IPS-18a (cell line): ENCODE results near the gene OCRL.
A peak's percentile ranks its signal among the peaks of the same experiment; 100 is the strongest.

Experiments used
- H3K27ac ChIP-seq: one replicate; pipeline ENCODE4 v1.5.1; 2013; ENCODE audit warnings: low read length
- H3K27me3 ChIP-seq: one replicate; pipeline ENCODE4 v1.6.1; 2013; ENCODE audit warnings: mild to moderate bottlenecking, low read length; ENCODE audit not compliant: control insufficient read depth, insufficient read depth
- H3K36me3 ChIP-seq: one replicate; pipeline ENCODE4 v1.6.1; 2013; ENCODE audit warnings: low read depth, low read length; ENCODE audit not compliant: control insufficient read depth
- H3K4me1 ChIP-seq: one replicate; pipeline ENCODE4 v1.6.1; 2013; ENCODE audit warnings: low read depth, low read length; ENCODE audit not compliant: control insufficient read depth
- H3K4me3 ChIP-seq: one replicate; pipeline ENCODE4 v1.5.1; 2013; ENCODE audit warnings: low read length
- H3K9ac ChIP-seq: one replicate; pipeline ENCODE4 v1.6.1; 2013; ENCODE audit warnings: mild to moderate bottlenecking, low read length, moderate library complexity
- H3K9me3 ChIP-seq: one replicate; pipeline ENCODE4 v1.6.1; 2013; ENCODE audit warnings: low read depth, low read length; ENCODE audit not compliant: control insufficient read depth

OCRL gene

DNA sequence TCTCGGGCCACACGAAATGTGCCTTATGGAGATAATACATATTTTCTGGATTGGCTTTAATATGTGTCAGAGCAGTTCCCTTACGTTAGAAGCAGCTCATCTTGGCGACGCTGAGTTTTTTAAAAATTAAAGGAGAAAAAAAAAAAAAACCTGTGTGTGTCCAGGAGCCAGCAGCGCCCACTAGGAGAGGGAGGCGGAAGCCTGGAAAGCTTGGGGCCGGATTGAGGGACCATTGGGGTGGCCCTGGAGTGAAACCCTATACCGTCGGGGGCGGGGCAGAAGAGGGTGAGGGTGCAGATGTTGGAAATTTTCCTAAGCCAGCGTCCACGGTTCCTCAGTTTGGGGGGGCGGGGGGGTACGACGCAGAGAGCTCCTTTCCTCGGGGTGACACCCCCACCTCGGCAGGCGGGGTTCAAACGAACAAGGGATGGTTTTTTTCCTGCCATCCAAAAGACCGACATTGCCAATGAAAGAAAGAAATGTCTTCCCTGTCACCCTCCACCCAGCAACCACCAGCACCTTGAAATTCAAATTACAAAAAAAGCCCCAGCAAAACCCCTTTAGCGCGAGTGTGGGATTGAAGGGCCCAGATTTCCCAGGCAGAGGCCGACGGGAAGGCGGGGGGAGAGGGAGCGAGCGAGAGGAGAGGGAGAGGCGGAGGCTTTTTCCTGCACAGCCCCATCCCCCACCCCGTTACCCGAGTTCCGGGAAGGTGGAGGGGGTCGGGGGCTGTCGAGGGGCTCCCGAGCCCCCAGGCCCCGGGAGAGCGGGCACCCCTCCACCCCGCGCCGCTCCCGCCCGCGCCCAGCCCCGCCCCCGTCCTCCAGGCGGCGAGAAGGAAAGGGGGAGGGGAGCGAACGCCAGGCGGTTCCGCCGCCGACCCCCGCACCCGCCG, 17.6 kb upstream of the OCRL start:
- Histone ChIP-seq H3K4me1 (no peaks in the 10 kb centered on the region), H3K4me3 (peak overlapping the region; percentile 71), H3K27me3 (no peaks in the 10 kb centered on the region), H3K36me3 (no peaks in the 10 kb centered on the region), H3K27ac (no peak overlapping the region), H3K9me3 (peaks cover 11% of the 10 kb centered on the region), H3K9ac (peak overlapping the region; percentile 75)

GRCh38 chrX:129523079-129523911, 16.8 kb upstream of the OCRL start, which contains the start of gene SMARCA1:
Gene SMARCA1, minus strand, starts transcription at chrX:129523490. Its CDS starts 120 bp downstream, at chrX:129523370.
- peak within 1 kb of the TSS; percentile 77 for H3K9ac ChIP-seq
- no peaks in the 10 kb centered on the region for H3K27me3 ChIP-seq
- peaks cover 11% of the 10 kb centered on the region for H3K9me3 ChIP-seq
- peak within 1 kb of the TSS; percentile 71 for H3K4me3 ChIP-seq
- H3K27ac ChIP-seq: no peak within 1 kb of the TSS
- no peaks in the 10 kb centered on the region for H3K36me3 ChIP-seq
- H3K4me1 ChIP-seq: no peaks in the 10 kb centered on the region

- H3K9ac ChIP-seq: peak overlapping the region; percentile 77
- H3K27me3 ChIP-seq: no peaks in the 10 kb centered on the region
- H3K27ac ChIP-seq: no peak overlapping the region
- peak overlapping the region; percentile 71 for H3K4me3 ChIP-seq
- peaks cover 11% of the 10 kb centered on the region for H3K9me3 ChIP-seq
- no peaks in the 10 kb centered on the region for H3K4me1 ChIP-seq
- H3K36me3 ChIP-seq: no peaks in the 10 kb centered on the region
Measured at GRCh38 chrX:129524250-129524850, 15.7 kb upstream of the OCRL start.

- Histone ChIP-seq H3K4me3 (no peak overlapping the region), H3K9ac (no peak overlapping the region), H3K36me3 (no peaks in the 10 kb centered on the region), H3K9me3 (peaks cover 11% of the 10 kb centered on the region), H3K27ac (no peak overlapping the region), H3K27me3 (no peaks in the 10 kb centered on the region), H3K4me1 (no peaks in the 10 kb centered on the region)
Measured at GRCh38 chrX:129525162-129525561, 14.9 kb upstream of the OCRL start.

DNA sequence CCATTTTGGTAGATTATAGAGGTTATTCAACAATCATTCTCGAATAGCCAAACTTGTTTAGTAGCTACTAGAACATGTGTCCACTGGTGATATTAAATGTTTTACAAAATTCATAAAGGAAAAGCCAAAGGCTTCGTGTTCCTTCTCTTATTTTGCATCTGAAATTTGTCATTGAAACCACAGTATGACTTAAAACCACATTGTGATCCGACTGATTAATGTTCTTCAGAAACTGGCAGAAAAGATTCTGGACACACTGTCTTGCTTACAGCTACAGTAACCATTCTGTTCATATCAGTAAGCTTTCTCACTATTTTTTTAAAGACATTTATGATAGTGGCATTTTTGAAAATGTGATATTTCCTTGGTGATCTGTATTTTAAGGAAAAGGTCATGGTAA, 14.2 kb upstream of the OCRL start:
- Histone ChIP-seq H3K4me1 (no peaks in the 10 kb centered on the region), H3K27me3 (no peaks in the 10 kb centered on the region), H3K9me3 (peaks cover 11% of the 10 kb centered on the region), H3K27ac (no peak overlapping the region), H3K36me3 (no peaks in the 10 kb centered on the region), H3K4me3 (no peak overlapping the region), H3K9ac (no peak overlapping the region)

GRCh38 chrX:129529685-129530281, 10.3 kb upstream of the OCRL start:
- no peak overlapping the region for H3K27ac ChIP-seq
- no peak overlapping the region for H3K4me3 ChIP-seq
- no peaks in the 10 kb centered on the region for H3K9me3 ChIP-seq
- H3K27me3 ChIP-seq: no peaks in the 10 kb centered on the region
- no peak overlapping the region for H3K9ac ChIP-seq
- no peaks in the 10 kb centered on the region for H3K36me3 ChIP-seq
- no peaks in the 10 kb centered on the region for H3K4me1 ChIP-seq

DNA sequence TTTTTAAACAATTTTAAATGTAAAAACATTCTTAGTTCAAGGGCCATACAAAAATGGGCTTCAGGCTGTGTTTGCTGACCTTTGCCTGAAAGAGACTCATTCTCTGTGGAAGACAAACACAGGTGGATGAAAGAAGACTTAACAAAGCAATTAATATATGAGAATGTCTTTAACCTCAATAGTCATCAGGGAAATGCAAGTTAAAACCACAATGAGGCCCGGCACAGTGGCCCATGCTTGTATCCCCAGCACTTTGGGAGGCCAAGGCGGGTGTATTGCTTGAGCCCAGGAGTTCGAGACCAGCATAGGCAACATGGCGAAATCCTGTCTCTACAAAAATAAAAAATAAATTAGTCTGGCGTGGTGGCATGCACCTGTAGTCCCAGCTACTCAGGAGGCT, 9.6 kb upstream of the OCRL start:
- Histone ChIP-seq H3K4me3 (no peak overlapping the region), H3K9ac (no peak overlapping the region), H3K4me1 (no peaks in the 10 kb centered on the region), H3K36me3 (no peaks in the 10 kb centered on the region), H3K9me3 (peaks cover 5% of the 10 kb centered on the region), H3K27ac (no peak overlapping the region), H3K27me3 (no peaks in the 10 kb centered on the region)

GRCh38 chrX:129531132-129531531, 8.9 kb upstream of the OCRL start:
- Histone ChIP-seq H3K27ac (no peak overlapping the region), H3K4me3 (no peak overlapping the region), H3K9me3 (peaks cover 6% of the 10 kb centered on the region), H3K4me1 (no peaks in the 10 kb centered on the region), H3K9ac (no peak overlapping the region), H3K27me3 (no peaks in the 10 kb centered on the region), H3K36me3 (no peaks in the 10 kb centered on the region)

DNA sequence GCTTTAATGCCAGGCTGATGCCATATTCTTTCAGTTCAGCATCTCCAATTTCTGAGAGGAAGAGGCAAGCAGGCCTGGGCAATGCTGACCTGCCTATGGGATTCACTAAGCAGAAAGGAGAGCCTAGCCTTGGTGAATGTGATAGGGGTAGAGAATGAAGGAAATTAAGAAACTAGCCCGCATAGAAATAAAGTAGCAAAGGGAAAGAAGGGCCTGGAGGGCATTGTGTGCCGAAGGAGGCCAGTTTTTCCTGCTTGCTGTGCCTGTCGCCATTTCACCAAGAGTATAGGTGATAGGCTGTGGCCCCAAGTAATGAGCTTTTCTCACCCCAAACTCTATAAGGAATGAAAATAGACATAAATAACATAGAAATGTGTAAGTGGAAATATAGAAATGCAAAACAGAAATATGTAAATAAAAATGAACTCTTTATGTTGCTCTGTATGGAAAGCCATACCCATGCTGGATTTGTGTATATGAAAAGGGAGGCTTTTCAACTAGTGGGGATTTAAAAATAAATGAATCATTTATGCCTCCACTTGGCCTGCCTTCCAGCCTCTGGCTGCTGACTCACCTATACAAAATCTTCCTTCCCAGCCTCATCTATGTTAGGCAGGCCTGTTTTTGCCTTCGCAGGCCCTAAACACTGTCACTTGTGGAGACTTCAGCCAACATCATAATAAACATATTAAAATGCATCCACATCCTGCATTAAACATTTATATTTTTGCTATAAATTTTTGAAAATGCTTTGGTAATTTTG, 5.1 kb upstream of the OCRL start:
- Histone ChIP-seq H3K4me3 (no peak overlapping the region), H3K27ac (no peak overlapping the region), H3K4me1 (no peaks in the 10 kb centered on the region), H3K27me3 (no peaks in the 10 kb centered on the region), H3K36me3 (no peaks in the 10 kb centered on the region), H3K9ac (no peak overlapping the region), H3K9me3 (peaks cover 6% of the 10 kb centered on the region)

DNA sequence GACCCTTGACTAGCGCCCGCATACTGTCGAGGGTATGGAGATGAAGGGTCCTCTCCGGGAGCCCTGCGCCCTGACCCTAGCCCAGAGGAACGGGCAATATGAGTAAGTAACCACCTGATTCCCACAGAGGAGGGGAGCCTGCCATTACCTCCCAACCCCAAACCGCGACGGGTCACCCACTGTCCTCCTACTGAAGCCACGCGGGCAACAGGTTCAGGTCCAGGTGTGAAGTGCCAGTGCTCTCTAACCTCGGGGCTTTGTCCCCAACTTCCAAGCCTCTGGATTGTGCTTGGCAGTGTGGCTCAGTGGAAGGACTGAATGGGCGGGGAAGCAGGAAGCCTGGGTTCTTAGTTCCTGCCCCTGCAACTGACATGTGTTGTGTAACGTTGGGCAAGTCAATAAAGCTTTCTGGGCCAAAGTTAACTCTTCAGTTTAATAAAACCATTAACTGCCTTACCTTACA, 694 bp downstream of the OCRL start:
- Histone ChIP-seq H3K4me1 (no peaks in the 10 kb centered on the region), H3K27me3 (no peaks in the 10 kb centered on the region), H3K4me3 (peak overlapping the region; percentile 75), H3K36me3 (no peaks in the 10 kb centered on the region), H3K27ac (no peak overlapping the region), H3K9me3 (peaks cover 14% of the 10 kb centered on the region), H3K9ac (peak overlapping the region; percentile 71)
